DMS153 (cell line): Measurements from ENCODE around the gene GNB1L.
"Not testable (repeated sequence)": the region's sequence is repeated elsewhere in the genome, so short reads cannot be mapped to it uniquely, and the experiment has no call there.

Experiments
- DNase-seq: peaks from one replicate; lab custom pipeline; 2025; lab: John Stamatoyannopoulos, UW

Gene GNB1L

GRCh38 chr22:19889951-19890350, 35.3 kb upstream of the GNB1L start:
- no peak for DNase-seq

- no peak for DNase-seq
Measured at GRCh38 chr22:19888131-19888746, 33.6 kb upstream of the GNB1L start.

- no peak for DNase-seq
Measured at GRCh38 chr22:19887256-19887985, 32.7 kb upstream of the GNB1L start.

- DNase-seq, result no peak
Measured at GRCh38 chr22:19886605-19887255, 32.1 kb upstream of the GNB1L start.

GRCh38 chr22:19885841-19886592, 31.3 kb upstream of the GNB1L start:
- no peak for DNase-seq

- no peak for DNase-seq
Measured at GRCh38 chr22:19884954-19885751, 30.5 kb upstream of the GNB1L start.

- no peak for DNase-seq
Measured at GRCh38 chr22:19884161-19884953, 29.7 kb upstream of the GNB1L start.

- DNase-seq, result not testable (repeated sequence)
Measured at GRCh38 chr22:19883446-19883845, 28.8 kb upstream of the GNB1L start.

GRCh38 chr22:19882446-19883381, 28.0 kb upstream of the GNB1L start:
- no peak for DNase-seq

- DNase-seq, result no peak
Measured at GRCh38 chr22:19880786-19881569, 26.3 kb upstream of the GNB1L start.

GRCh38 chr22:19879992-19880785, 25.5 kb upstream of the GNB1L start:
- DNase-seq, result no peak

- no peak for DNase-seq
Measured at GRCh38 chr22:19879643-19879991, 24.9 kb upstream of the GNB1L start.

GRCh38 chr22:19879246-19879570, 24.5 kb upstream of the GNB1L start:
- DNase-seq, result no peak

GRCh38 chr22:19878461-19879245, 24.0 kb upstream of the GNB1L start:
- no peak for DNase-seq

- no peak for DNase-seq
Measured at GRCh38 chr22:19877626-19878339, 23.1 kb upstream of the GNB1L start.

- no peak for DNase-seq
Measured at GRCh38 chr22:19876941-19877625, 22.4 kb upstream of the GNB1L start.
